Stimulated activated naive CD4-positive, alpha-beta T cell (primary cell): ENCODE measurements around the gene ENPP3.

Experiments
- DNase-seq, 6 experiments: peaks; one replicate each; lab custom pipeline; 2025; lab: John Stamatoyannopoulos, UW

Gene ENPP3

DNA sequence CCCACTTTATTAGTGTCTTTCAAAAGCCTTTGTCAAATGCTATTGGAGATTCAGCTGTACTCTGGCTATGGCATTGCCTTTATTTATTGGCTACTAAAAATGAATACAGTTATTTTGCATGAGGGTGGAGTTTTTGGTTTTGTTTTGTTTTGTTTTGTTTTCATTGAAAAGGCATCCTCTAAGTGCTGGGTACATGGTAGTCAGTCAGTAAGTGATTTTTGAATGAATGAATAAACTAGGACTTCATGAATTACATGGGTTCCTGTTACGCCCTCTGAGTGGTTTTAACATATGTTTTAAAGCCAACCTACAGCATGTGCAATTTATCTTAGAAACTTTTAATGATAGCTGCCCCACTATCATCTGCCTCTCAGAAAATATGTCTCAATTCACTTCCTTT lies 131.9 kb downstream of the ENPP3 start:
- no peak for DNase-seq

DNA sequence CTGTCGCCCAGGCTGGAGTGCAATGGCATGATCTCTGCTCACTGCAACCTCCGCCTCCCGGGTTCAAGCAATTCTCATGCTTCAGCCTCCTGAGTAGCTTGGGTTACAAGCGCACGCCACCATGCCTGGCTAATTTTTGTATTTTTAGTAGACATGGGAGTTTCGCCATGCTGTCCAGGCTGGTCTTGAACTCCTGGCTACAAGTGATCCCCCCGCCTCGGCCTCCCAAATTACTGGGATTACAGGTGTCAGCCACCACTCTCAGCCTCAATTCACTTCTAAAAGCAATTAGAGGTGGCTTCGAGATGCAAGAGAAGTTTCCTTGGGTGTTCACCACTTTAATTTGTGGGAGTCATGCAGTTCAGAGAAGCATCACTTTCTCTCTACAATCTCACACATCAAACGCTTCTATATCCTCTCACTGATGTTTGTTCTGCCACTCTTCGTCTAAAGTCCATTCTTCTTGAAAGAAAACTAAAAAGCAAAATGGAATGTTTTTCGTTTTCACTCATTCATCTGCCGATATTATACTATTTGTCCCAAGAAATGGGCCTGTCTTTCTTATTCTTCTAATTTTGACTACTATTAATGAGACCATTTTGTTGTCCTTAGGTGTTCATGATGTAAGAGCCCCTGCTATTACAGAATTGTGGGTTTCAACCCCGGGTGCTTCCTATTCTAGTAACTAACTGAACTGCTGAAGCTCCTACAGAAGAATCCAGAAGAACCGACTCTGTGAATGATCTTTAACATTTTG lies 132.5 kb downstream of the ENPP3 start:
- DNase-seq: no peak

DNA sequence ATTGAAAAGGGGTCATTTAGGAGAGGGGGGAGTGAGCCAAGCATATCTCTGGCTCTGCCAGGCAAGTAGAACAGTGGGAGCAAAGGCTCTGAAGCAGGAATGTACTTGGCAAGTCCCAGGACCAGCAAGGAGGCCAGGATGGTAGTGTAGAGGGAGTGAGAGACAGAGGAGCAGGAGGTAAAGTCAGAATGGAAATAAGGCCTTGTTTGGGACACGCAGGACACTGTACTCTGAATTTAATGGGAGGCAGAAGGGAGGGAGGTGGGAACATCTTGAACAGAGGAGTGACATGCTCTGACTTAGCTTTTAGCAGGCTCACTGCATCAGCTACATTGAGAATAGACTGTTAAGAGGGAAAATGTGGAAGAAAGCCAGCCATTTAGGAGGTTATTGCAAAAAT lies 133.7 kb downstream of the ENPP3 start:
- no peak for DNase-seq

DNA sequence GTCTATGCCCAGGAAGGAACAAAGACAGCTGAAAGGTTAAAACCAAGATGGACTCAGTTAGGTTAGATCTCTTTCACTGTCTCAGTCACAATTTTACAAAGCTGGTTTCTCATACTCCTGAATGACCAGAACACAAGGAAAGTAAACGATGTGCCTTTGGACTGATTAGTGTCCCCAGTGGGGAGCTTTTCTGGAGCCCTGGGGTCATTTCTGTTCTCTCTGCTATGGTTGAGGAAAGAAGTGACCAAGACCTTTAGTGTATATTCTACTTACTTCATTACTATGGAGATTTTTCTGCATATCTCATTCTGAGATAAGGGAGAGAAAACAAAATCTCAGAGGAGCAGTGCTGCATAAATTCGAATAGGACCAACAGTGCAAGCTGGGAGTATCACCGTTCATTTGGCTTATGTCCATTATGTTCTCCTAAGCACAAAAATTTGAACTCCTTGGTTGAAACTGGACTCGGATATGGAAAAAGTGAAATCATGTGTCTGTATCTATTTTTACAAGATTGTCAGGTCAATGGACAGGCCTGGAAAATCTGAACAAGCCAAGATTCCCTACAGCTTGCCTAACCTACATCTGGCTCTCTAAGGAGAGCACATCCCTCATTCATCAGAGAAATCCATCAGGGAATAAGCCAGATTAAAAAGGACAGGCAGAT lies 136.3 kb downstream of the ENPP3 start:
- DNase-seq: no peak

DNA sequence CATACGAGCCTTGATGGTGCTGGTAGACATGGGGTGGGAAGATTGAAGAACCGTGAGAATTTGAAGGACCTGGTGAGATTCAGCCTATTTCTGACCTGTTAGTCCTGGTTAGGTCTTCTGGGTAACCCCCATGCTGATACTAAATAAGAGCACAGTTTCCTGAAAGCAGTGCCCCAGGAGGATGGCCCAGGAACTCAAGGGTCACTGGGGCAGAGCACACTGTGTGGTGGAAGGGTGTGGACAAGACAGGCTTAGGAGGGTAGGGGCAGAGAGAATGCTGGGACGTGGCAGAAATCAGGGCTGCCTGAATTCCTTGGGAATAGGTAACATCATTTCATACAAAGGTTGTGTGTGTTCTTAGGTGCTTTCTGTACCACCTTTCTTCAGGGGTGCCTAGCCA lies 138.8 kb downstream of the ENPP3 start:
- no peak for DNase-seq

DNA sequence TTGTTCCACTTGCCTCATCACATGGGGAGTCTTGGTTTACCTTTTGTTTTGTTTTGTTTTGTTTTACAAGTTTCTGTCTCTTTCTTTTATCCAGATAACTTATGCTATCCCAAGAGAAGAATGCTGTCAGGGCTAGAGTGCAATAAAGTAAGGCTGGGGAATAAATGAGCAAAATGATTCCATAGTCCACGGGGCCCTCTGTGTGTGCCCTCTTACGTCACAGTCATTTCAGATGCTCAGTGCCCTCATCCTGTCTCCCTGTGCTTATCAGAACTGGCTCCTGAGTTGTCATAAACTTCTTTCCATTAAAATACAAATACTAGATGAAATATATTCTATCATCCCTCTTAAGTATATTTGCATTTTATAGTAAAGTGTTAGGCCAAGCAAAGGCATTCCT lies 139.9 kb downstream of the ENPP3 start:
- DNase-seq: no peak

DNA sequence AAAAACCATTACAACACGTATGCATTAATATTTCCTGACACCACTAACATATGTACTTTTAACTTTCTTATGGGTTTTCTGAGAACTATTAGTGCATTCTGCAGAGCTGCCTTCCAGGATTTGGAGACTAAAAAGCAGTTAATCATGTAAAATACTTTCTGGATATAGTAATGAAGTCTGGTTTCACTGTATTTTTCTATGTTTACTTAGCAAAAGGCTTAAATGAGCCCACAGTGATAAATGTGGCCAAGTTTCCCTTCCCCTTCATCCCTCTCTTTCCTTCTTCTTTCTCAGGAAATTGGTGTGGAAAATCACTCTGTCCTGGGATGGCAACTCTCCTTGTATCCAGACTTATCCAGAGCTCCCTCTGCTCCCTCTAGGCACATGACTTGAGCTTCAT lies 141.1 kb downstream of the ENPP3 start:
- no peak for DNase-seq

DNA sequence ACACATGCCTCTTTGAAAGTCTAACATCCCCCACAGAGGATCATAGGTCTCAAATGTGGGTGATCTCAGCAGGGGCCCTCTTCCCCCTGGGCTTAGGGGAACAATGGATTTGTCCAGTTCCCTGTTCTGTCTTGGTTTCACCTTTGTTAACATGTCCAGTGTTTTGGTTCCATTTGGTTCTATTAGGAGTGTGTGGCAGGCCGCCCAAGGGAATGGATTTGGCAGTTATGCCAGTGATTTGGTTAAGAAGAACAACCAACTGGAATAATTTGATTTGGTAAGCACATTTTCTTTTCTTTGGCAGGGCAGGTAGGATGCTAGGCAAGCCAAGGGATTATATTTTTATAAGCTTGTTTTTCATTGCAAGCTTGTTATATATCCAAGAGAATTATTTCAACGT lies 142.2 kb downstream of the ENPP3 start:
- no peak for DNase-seq

DNA sequence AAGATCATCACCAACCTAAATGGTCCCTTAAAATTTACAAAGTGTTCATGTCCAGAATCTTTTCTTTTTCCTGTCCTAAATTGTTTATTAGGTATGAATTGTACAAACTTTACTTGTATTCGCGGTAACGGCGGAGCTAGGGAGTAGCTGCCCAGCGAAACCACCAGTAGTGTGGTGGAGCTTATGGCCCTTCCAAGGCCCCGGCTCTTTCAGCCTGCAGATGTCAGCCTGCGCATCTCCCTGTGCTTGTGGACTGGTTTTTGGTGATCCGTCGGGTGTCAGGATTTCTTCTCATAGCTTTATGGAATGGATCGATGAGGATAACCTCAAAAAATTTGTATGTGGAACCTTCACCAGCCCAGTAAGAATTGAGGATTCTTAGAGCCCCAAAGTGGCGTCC lies 143.5 kb downstream of the ENPP3 start:
- DNase-seq: no peak

DNA sequence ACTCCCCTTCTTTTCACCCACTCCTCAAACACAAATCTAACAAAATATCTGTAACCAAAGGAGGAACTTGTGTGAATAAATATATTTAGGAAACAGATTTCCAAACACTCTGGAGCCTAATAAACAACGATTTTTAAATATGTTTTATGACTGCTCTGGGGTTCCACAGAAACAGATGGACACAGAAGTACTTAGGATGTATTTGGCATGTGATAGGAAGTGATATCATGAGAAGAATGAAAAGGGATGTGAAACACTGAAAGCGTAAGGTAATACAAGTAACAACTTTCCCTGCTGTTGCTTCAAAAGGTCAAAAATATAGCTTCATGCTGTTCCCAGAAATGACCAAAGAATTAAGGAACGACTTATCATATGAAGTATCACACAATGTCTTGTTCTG lies 144.6 kb downstream of the ENPP3 start:
- no peak for DNase-seq

DNA sequence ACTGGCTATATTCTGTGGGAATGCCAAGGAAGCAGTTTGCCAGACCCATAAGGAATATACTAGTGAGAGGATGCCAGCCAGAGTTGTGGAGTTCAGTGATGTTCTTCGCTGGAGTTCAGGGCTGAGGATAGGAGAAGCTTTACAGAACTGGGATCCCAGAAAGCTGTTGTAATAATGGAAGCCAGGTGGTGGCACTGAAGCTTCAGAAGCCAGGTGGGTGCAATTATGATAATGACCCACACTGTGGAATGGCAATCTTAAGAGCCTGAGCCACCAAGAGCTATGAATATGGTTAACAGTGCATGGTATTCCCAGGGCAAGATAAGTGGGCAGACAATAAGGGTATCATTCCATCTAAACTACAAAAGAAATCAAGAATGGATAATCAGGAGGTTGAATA lies 145.7 kb downstream of the ENPP3 start:
- DNase-seq: no peak

DNA sequence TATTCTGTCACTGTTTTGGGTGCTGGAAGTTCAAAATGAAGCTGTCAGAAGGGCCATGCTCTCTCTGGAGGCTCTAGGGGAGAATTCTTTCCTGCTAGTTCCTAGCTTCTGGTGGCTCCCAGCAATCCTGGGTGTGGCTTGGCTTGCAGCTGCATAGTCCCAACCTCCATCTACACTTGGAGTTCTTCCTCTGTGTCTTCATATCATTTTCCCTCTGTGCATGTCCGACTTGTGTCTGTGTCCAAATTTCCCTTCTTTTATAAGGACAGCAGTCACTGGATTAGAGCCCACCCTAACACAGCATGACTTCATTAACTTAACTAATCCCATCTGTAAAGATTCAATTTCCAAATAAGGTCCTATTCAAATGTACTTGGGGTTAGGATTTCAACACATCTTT lies 147.5 kb downstream of the ENPP3 start:
- DNase-seq: no peak

DNA sequence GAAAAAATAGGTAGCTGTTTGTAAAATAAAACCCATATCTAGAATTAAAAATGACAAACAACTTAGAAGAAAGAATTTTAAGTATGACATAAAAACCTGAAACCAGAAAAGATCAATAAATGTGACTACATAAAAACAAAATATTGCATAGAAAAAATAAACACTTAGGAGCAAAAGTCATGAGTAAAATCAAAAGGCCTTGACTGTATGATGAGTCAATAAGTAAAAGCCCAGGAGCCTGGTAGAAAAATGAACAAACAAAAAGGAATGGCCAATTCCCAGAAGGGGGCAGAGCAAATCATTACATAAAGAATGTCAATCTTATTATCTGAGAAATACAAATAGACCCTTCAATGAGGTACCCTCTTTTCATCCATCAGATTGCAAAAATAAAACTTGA lies 150.0 kb downstream of the ENPP3 start:
- DNase-seq: no peak

DNA sequence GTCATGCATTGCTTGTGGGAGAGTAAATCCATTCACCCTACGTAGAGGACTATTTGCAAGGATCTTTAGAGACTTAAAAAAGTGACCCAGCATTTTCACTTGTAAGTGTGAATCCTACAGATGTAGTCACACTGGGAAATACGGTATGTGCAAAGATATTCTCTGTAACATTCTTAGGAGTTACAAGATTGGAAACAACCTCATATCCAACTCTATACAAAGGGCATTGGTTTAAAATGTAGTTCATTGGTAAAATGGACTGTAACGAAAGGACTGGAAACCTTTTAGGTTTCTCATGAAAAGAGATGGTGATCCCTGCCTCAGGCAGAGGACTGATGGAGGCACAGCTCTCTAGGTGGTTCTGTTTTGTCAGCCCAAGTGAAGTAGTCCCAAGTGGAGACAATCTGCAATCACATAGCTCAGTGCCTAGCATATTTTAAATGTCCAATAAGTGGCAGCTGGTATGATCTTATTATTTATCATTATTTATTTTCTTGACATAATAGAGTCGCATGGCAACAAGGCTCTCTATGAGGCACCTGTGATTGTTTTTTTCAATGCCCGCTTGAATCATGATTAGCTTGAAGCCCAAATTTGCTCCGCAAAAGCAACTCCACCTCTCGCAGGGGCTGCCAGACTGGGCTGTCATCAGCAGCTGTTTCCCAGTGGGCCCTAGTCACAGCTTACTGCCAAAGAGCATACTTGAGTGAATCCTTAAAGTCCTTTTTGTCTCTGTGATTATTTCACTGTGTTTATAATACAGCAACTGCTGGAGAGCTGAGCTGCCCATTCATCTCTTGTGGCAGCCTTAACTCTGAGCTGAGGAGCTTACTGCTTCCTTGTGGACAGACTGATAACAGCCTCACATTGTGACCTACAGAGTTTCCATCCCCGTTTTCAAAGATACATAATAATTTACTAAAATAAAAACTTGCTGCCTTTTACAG lies 150.9 kb downstream of the ENPP3 start:
- no peak for DNase-seq

DNA sequence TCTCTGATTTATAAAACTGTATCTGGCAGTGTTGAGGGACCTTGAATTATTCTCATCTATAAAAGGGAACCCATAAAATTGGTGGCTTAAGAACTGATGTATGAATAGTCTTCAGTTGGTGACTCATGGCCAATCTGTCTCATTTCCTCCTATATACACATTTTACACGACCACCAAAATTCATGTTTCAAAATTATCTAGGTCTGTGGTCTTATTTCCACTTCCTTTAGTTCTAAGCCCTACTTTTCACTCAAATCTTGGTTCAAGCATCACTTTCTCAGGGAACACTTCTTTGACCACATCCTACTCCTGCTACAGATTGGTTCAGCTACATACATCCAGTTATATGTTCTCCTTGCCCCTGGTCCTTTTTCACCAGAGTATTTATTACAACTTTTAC lies 152.1 kb downstream of the ENPP3 start:
- DNase-seq: no peak

DNA sequence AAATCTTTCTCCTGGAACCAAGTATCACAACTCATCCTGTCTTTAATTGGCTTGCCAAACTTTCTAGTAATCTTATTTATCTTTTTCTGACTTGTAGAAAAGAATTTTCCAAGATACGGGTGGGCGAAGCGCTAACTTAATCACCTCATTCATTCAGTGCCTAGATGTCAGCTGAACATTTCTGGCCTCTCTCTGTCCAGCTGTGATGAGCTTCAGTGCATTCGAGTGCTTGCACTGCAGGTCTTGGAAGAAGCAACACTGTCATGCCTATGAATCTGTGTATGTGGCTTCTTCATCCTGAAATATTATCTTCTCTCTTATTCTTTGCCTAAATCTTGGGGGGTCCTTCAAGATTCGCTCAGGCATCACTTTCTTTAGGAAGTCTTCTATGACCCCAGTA lies 154.4 kb downstream of the ENPP3 start:
- DNase-seq: no peak

DNA sequence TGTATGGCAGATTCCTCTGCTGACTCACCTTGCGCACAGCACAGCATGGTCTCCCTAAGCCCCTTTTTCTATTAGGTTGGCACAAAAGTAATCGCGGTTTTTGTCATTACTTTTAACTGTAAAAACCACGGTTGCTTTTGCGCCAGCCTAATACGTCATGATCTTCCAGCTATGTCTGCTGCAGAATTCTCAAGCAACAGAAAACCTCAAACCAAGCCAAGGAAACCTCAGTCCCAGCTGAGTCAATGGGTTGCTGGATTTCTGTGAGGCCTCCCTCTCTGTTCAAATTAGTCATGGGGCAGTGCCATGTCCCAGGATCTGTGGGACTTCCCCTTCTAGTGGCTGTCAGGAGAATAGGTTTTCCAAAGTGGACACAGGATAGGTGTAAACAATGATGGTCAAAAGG lies 155.0 kb downstream of the ENPP3 start:
- DNase-seq: no peak

DNA sequence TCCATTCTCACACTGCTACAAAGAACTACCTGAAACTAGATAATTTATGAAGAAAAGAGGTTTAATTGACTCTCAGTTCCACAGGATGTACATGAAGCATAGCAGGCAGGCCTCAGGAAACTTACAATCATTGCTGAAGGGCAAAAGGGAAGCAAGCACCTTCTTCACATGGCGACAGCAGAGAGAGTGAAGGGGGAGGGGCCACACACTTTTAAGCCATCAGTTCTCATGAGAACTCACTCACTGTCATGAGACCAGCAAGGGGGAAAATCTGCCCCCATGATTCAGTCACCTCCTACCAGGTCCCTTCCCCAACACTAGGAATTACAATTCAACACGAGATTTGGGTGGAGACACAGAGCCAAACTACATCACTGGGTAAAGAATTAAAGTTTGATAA lies 158.3 kb downstream of the ENPP3 start:
- no peak for DNase-seq
